ENCODE results near the gene HNRNPCL2.
"Not testable (repeated sequence)": the region's sequence is repeated elsewhere in the genome, so short reads cannot be mapped to it uniquely, and the experiment has no call there.

GRCh38 chr1:13070474-13070873 lies 46.2 kb downstream of the HNRNPCL2 start, which contains the start of gene PRAMEF25:
- not testable (repeated sequence) for TF ChIP-seq CTCF (IDR thresholded peaks at IDR 0.05; ENCODE audit: insufficient read depth, low read depth, low read length); EZH2 (IDR thresholded peaks at IDR 0.05; ENCODE audit: insufficient read depth, low read length)

Measured in astrocyte (in vitro differentiated cells and primary cell).